GM12878 (cell line): ENCODE data around the gene MID1. TPM values are rescaled to one million over a fixed set of nuclear protein-coding genes. Genes with fewer than 3 reads are reported as not detected.

Source experiments
- ATAC-seq: fragments of 200-7000 bp; cut with Tn5 transposase; 3 replicates; pipeline ENCODE4 v1.9.1; 2020; ENCODE audit warnings: mild to moderate bottlenecking, moderate library complexity
- BruUV-seq: library from RNA; stranded (reverse); fragments of 400-500 nt; replicated peaks from 2 replicates; lab custom pipeline; 2021; lab: Mats Ljungman, UMichigan
- CTCF ChIA-PET: fragments of 300-600 bp; sonication (Branson Sonifier 250); formaldehyde crosslinking; extraction: SDS; loops from one replicate; lab custom pipeline; 2021; ENCODE audit warnings: inconsistent platforms; lab: Yijun Ruan, JAX
- POLR2A ChIA-PET: fragments of 350-600 bp; formaldehyde crosslinking; extraction: SDS; loops from one replicate; lab custom pipeline; 2021; ENCODE audit warnings: inconsistent platforms; lab: Charles Lee
- RAD21 ChIA-PET: fragments of 300-600 bp; sonication (Branson Sonifier 250); formaldehyde crosslinking; loops from one replicate; lab custom pipeline; 2023; ENCODE audit warnings: antibody characterized with exemption; ENCODE audit not compliant: unreplicated experiment; lab: Charles Lee
- SMC1A ChIA-PET: fragments of 300-600 bp; sonication (Branson Sonifier 250); formaldehyde crosslinking; loops from one replicate; lab custom pipeline; 2023; ENCODE audit not compliant: unreplicated experiment, uncharacterized antibody; lab: Charles Lee
- DNase-seq: peaks from one replicate; pipeline ENCODE4 v3.0.0-alpha.2; 2011; ENCODE audit warnings: low read depth, low spot score
- FAIRE-seq: peaks from 3 replicates; lab custom pipeline; 2011; peaks lifted over from hg19 to GRCh38; lab: Jason Lieb, UNC
- H2AFZ ChIP-seq: 2 replicates; pipeline ENCODE4 v1.6.0; 2011; ENCODE audit warnings: low read depth, low read length, control low read depth; ENCODE audit not compliant: control insufficient read depth
- H3K27ac ChIP-seq: 2 replicates; pipeline ENCODE4 v1.5.1; 2011; ENCODE audit warnings: control low read depth; ENCODE audit not compliant: control insufficient read depth, insufficient read depth
- H3K27me3 ChIP-seq, 2 experiments: replicated peaks in 1 of 2; 2 replicates each; pipeline versions ENCODE4 v1.6.0 to v1.6.1; 2011; ENCODE audit warnings: low read length in 1 of 2; ENCODE audit not compliant: control insufficient read depth in 2 of 2, insufficient read depth in 2 of 2
- H3K36me3 ChIP-seq, 2 experiments: 2 replicates each; pipeline ENCODE4 v1.5.1; 2011; ENCODE audit warnings: low read length in 1 of 2; ENCODE audit not compliant: control insufficient read depth in 2 of 2, insufficient read depth in 2 of 2
- H3K4me1 ChIP-seq: 2 replicates; pipeline ENCODE4 v1.6.1; 2011; ENCODE audit warnings: mild to moderate bottlenecking, low read length, moderate library complexity, mixed read lengths; ENCODE audit not compliant: control insufficient read depth, insufficient read depth
- H3K4me2 ChIP-seq: 2 replicates; pipeline ENCODE4 v1.6.0; 2011; ENCODE audit warnings: control low read depth; ENCODE audit not compliant: control insufficient read depth, insufficient read depth
- H3K4me3 ChIP-seq: fragments of 200-600 bp; sonication (generic); 2 replicates; pipeline ENCODE4 v1.5.1; 2016
- H3K79me2 ChIP-seq: 2 replicates; pipeline ENCODE4 v1.6.0; 2011; ENCODE audit warnings: low read length; ENCODE audit not compliant: control insufficient read depth, insufficient read depth
- H3K9ac ChIP-seq: 2 replicates; pipeline ENCODE4 v1.8.0; 2011; ENCODE audit warnings: low read length, control low read depth, mixed read lengths; ENCODE audit not compliant: control insufficient read depth, insufficient read depth
- H3K9me3 ChIP-seq: replicated peaks from 3 replicates; pipeline ENCODE4 v1.5.1; 2011; ENCODE audit warnings: mild to moderate bottlenecking, low read length; ENCODE audit not compliant: control insufficient read depth, insufficient read depth
- H4K20me1 ChIP-seq: 2 replicates; pipeline ENCODE4 v1.6.0; 2011; ENCODE audit not compliant: control insufficient read depth, insufficient read depth
- CBX5 ChIP-seq: sonication (generic); IDR thresholded peaks from 2 replicates; pipeline ENCODE4 v1.6.1; 2016; ENCODE audit warnings: low read depth, moderate library complexity, mild to moderate bottlenecking, inconsistent platforms
- CHD4 ChIP-seq: fragments of 200-600 bp; sonication (generic); IDR thresholded peaks from 2 replicates; pipeline ENCODE4 v1.6.1; 2016; ENCODE audit warnings: mild to moderate bottlenecking
- KAT2A ChIP-seq: conservative IDR thresholded peaks from 2 replicates; pipeline ENCODE4 v1.6.1; 2011; ENCODE audit warnings: low read depth, low read length; ENCODE audit not compliant: control insufficient read depth
- MXI1 ChIP-seq: fragments of 150-350 bp; IDR thresholded peaks from 2 replicates; pipeline ENCODE4 v1.6.1; 2011; ENCODE audit warnings: low read depth, mild to moderate bottlenecking, inconsistent platforms, low read length, improper control_type of control experiment
- NFIC ChIP-seq: IDR thresholded peaks from 2 replicates; pipeline ENCODE4 v1.6.1; 2012; ENCODE audit warnings: low read depth, mild to moderate bottlenecking, inconsistent platforms, low read length, moderate library complexity
- RBBP5 ChIP-seq: fragments of 200-600 bp; sonication (generic); conservative IDR thresholded peaks from 2 replicates; pipeline ENCODE4 v1.6.1; 2016
- RCOR1 ChIP-seq: conservative IDR thresholded peaks from 2 replicates; pipeline ENCODE4 v1.6.1; 2012; ENCODE audit warnings: low read depth, low read length, improper control_type of control experiment
- SMAD1 ChIP-seq: fragments of 450-650 bp; IDR thresholded peaks from 2 replicates; pipeline ENCODE4 v1.6.1; 2018; ENCODE audit warnings: mild to moderate bottlenecking, low read depth; ENCODE audit not compliant: partially characterized antibody
- SREBF1 ChIP-seq: IDR thresholded peaks from 2 replicates; pipeline ENCODE4 v1.6.1; 2012; ENCODE audit warnings: mild to moderate bottlenecking, low read length
- ZBED1 ChIP-seq: IDR thresholded peaks from 2 replicates; pipeline ENCODE4 v1.6.1; 2016; ENCODE audit warnings: borderline replicate concordance
- ZNF592 ChIP-seq: fragments of 450-650 bp; IDR thresholded peaks from 2 replicates; pipeline ENCODE4 v1.6.1; 2017; ENCODE audit warnings: mild to moderate bottlenecking, moderate library complexity
- WGBS: methylation state at CpG from one replicate; pipeline ENCODE4 v1.1.6; 2016; ENCODE audit warnings: low lambda C conversion rate; ENCODE audit not compliant: insufficient replicate concordance, insufficient coverage; ENCODE audit errors: missing lambda C conversion rate; 5-methylcytosine and 5-hydroxymethylcytosine counted together
- in situ Hi-C: fragments of 300-500 bp; cut with MboI; formaldehyde crosslinking; loops from 9 replicates; pipeline ENCODE4 v1.14.3; 2018; ENCODE audit warnings: mixed read lengths
- intact Hi-C: fragments of 100-400 bp; cut with micrococcal nuclease; formaldehyde crosslinking; loops from one replicate; pipeline ENCODE4 v1.14.2; 2022; ENCODE audit not compliant: unreplicated experiment
- polyA plus RNA-seq, 11 experiments: library from polyadenylated mRNA; depleted of rRNA in 4 of 11; unstranded in 6 of 11; stranded (reverse) in 5 of 11; fragments of >200 nt; fragmentation: Nextera tagmentation in 4 of 11; fragmentation: Illumina TruSeq in 1 of 11; extraction: Ambion mirVana in 4 of 11; extraction: Trizol in 1 of 11; gene quantifications; 1 replicate in 1 of 11; 2 replicates in 10 of 11; pipeline versions ENCODE4 v1.2.1 to v1.2.3, GENCODE V29; 2011 to 2016; ENCODE audit warnings: inconsistent platforms in 2 of 11, missing spikeins in 2 of 11, low read depth in 1 of 11
- total RNA-seq, 4 experiments: library from RNA; depleted of rRNA in 3 of 4; stranded (reverse); fragments of >200 nt in 3 of 4; fragmentation: Illumina TruSeq in 1 of 4; extraction: Trizol in 1 of 4; gene quantifications; 2 replicates each; pipeline versions ENCODE4 v1.2.1 to v1.2.3, GENCODE V29; 2013 to 2021

Gene MID1
- total and polyA plus RNA-seq, 10 of the 15 experiments (the other 5 are each of a cell fraction or from before 2014, with no cell fraction given): 0.04 to 0.51 (median 0.14) TPM; not detected in 1

- TF ChIP-seq CHD4 (no peak), MXI1 (no peak)
- TF ChIP-seq, all 136 proteins: peak for 0
Measured at GRCh38 chrX:10571260-10571659, 49.1 kb downstream of the MID1 start (continued).

DNA sequence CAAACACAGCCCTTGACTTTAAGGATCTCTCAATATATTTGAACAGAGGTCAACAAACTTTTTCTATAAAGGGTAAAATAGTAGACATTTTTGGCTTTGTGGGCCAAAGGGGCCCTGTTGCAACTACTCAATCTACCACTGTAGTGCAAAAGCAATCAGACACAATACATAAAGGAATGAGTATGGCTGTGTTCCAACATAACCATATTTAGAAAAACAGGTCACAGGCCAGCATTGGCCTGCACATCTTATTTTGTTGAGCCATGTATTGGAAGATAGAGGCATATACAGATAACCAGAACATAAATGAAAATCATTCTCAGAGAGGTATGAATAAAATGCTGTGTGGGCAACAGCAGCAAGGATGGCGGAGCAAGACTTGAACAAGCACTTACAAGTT is 49.8 kb downstream of the MID1 start:
- no peaks in the 10 kb centered on the region for H3K4me1 ChIP-seq
- H3K27ac ChIP-seq: no peak overlapping the region
- ChIA-PET SMC1A (no interaction called here), CTCF (no interaction called here), POLR2A (no interaction called here), RAD21 (no interaction called here)
- no peak overlapping the region for H2AFZ ChIP-seq
- in situ Hi-C loops: no loop called here
- H3K36me3 ChIP-seq: no peaks in the 10 kb centered on the region
- no peak for FAIRE-seq
- ATAC-seq: no peak
- no TSS peak for BruUV-seq
- H3K9me3 ChIP-seq: no peaks in the 10 kb centered on the region
- no peaks in the 10 kb centered on the region for H3K27me3 ChIP-seq
- no peak for TF ChIP-seq NFIC
- TF ChIP-seq ZNF592: no peak
- no peak for TF ChIP-seq KAT2A
- TF ChIP-seq ZBED1: no peak
- no peak for TF ChIP-seq SMAD1
- TF ChIP-seq RCOR1: no peak
- no peak for TF ChIP-seq CBX5
- no peak for TF ChIP-seq RBBP5
- TF ChIP-seq SREBF1: no peak
- TF ChIP-seq, all 136 proteins: peak for 0
- H3K4me2 ChIP-seq: no peak overlapping the region
- no peak overlapping the region for H3K4me3 ChIP-seq
- no peak overlapping the region for H3K9ac ChIP-seq
- WGBS: 0% methylated on average over 1 of the region's 1 CpG
- no peaks in the 10 kb centered on the region for H4K20me1 ChIP-seq
- no peaks in the 10 kb centered on the region for H3K79me2 ChIP-seq
- intact Hi-C loops: no loop called here
- DNase-seq: no peak
